Measurements from ENCODE around the gene ANKH. TPM values are rescaled to one million over a fixed set of nuclear protein-coding genes. Genes with fewer than 3 reads are reported as not detected.

The ANKH gene
- total RNA-seq, 2 donors from 2014 or later, result 86.8 to 109 TPM

DNA sequence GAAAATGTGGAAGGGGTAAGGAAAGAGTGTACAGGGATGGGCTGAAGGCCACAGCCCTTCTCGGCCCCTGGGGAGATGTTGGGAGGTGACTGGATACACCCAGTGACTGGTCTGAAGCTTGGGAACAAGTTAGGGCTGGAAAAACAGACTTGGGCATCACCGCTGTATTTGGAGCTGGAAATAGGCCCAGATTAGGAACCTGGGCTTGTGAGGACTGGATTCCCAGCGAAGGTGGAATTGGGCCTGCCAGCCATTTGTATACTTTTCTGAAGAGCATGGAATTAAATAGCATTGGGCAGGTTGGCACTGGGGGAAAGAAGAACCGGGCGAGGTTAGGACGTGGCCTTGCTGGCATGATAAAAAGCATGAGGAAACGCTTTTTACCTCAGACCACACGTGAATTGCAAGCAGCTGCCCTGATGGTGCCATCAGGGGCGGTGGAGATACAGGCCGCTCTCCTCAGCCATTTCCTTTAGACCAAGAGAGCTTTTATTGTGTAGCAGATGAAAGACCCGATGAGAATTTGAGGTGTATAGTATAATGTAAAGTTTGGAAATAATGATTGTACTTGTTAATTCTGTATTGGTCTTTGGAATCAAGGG, 169.2 kb downstream of the ANKH start:
- DNase-seq (no peak), ATAC-seq (no peak)
- peaks cover 63% of the 10 kb centered on the region for H3K4me1 Mint-ChIP-seq
- peak overlapping the region; percentile 98 for H3K27ac Mint-ChIP-seq
- H3K9me3 ChIP-seq (ENCODE audit: control insufficient read depth, low read length, poor library complexity, severe bottlenecking), result no peaks in the 10 kb centered on the region
- peaks cover 9% of the 10 kb centered on the region for H3K36me3 Mint-ChIP-seq (ENCODE audit: low read depth)
- peak overlapping the region; percentile 68 for H3K4me3 Mint-ChIP-seq
- no peaks in the 10 kb centered on the region for H3K27me3 Mint-ChIP-seq

DNA sequence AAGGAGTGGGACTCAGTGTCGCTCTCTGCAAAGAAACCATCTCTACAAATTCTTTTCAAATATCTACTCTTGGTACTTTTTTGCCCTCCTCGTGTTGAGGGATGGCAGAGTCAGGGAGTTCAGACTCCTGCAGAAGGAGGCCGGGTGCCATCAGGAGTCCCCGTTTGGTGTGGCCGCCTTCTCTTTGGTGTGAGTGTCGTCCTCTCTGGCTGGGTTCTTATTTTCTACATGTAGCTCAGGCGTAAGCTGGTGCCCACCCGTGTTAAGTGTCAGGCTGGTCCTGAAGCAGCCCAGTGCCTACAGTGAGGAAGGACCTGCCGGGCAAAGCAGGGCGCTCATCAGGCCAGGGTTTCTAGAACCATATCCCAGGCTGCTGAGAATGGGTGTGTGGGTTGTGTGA, 170.0 kb downstream of the ANKH start:
- peaks cover 7% of the 10 kb centered on the region for H3K36me3 Mint-ChIP-seq (ENCODE audit: low read depth)
- H3K4me3 Mint-ChIP-seq, result peak overlapping the region; percentile 68
- DNase-seq (no peak), ATAC-seq (no peak)
- peak overlapping the region; percentile 98 for H3K27ac Mint-ChIP-seq
- peaks cover 58% of the 10 kb centered on the region for H3K4me1 Mint-ChIP-seq
- no peaks in the 10 kb centered on the region for H3K9me3 ChIP-seq (ENCODE audit: control insufficient read depth, low read length, poor library complexity, severe bottlenecking)
- H3K27me3 Mint-ChIP-seq, result no peaks in the 10 kb centered on the region

- Mint-ChIP-seq H3K27me3 (no peaks in the 10 kb centered on the region), H3K27ac (peak overlapping the region; percentile 98), H3K4me3 (peak overlapping the region; percentile 55), H3K36me3 (ENCODE audit: low read depth) (peaks cover 12% of the 10 kb centered on the region), H3K4me1 (peaks cover 59% of the 10 kb centered on the region)
- H3K9me3 ChIP-seq (ENCODE audit: control insufficient read depth, low read length, poor library complexity, severe bottlenecking), result no peaks in the 10 kb centered on the region
- ATAC-seq (peak; percentile 46), DNase-seq (no peak)
Measured at GRCh38 chr5:14700478-14701436, 170.8 kb downstream of the ANKH start.

- H3K36me3 Mint-ChIP-seq (ENCODE audit: low read depth), result peaks cover 12% of the 10 kb centered on the region
- peaks cover 54% of the 10 kb centered on the region for H3K4me1 Mint-ChIP-seq
- H3K27ac Mint-ChIP-seq, result no peak overlapping the region
- H3K4me3 Mint-ChIP-seq, result no peak overlapping the region
- H3K27me3 Mint-ChIP-seq, result no peaks in the 10 kb centered on the region
- H3K9me3 ChIP-seq (ENCODE audit: control insufficient read depth, low read length, poor library complexity, severe bottlenecking), result no peaks in the 10 kb centered on the region
- ATAC-seq (no peak), DNase-seq (no peak)
Measured at GRCh38 chr5:14699807-14700400, 171.7 kb downstream of the ANKH start.

- no peaks in the 10 kb centered on the region for H3K9me3 ChIP-seq (ENCODE audit: control insufficient read depth, low read length, poor library complexity, severe bottlenecking)
- no peaks in the 10 kb centered on the region for H3K27me3 Mint-ChIP-seq
- ATAC-seq (no peak), DNase-seq (no peak)
- no peak overlapping the region for H3K27ac Mint-ChIP-seq
- H3K4me3 Mint-ChIP-seq, result no peak overlapping the region
- peaks cover 12% of the 10 kb centered on the region for H3K36me3 Mint-ChIP-seq (ENCODE audit: low read depth)
- H3K4me1 Mint-ChIP-seq, result peaks cover 50% of the 10 kb centered on the region
Measured at GRCh38 chr5:14699159-14699558, 172.4 kb downstream of the ANKH start.

DNA sequence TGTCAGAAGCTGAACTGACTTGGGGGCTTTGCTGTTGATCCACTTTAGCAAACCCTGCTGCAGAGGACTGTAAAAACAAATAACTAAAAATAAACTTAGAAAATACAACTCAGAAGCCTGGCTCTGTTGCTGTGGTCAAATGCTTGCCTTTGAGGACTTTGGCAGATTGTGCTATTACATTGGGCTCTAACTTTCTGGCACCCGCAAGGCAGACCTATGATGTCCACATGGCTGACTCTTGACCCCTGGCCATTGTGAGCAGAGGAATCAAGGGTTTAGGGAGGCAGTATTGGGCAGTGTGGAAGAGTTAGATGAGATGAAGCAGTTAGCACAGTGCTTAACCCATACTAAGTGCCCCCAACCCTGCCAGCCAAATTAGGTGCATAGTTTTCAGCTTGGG, 173.1 kb downstream of the ANKH start:
- Mint-ChIP-seq H3K4me1 (peaks cover 43% of the 10 kb centered on the region), H3K27ac (peak overlapping the region; percentile 11), H3K36me3 (ENCODE audit: low read depth) (peaks cover 11% of the 10 kb centered on the region), H3K27me3 (no peaks in the 10 kb centered on the region), H3K4me3 (no peak overlapping the region)
- ATAC-seq, result no peak
- H3K9me3 ChIP-seq (ENCODE audit: control insufficient read depth, low read length, poor library complexity, severe bottlenecking), result no peaks in the 10 kb centered on the region
- no peak for DNase-seq

DNA sequence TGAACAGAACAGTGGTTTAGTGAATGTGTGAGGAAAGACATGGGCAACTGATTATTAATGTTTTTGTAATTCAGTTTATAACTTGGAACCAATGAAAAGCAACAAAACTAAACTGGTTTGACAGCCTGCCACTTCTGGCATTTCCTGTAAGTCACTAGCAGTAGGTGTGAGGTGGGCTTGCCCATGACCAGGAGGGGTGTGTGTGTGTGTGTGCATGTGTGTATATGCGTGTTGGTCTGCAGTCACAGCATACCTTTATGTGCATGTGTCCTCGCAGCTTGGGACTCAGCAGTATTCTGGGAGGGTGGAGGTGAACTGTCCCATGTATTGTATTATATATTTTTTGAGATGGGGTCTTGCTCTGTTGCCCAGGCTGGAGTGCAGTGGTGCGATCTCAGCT, 174.7 kb downstream of the ANKH start:
- peaks cover 9% of the 10 kb centered on the region for H3K36me3 Mint-ChIP-seq (ENCODE audit: low read depth)
- H3K4me1 Mint-ChIP-seq, result peaks cover 31% of the 10 kb centered on the region
- ATAC-seq (no peak), DNase-seq (no peak)
- peak overlapping the region; percentile 37 for H3K27ac Mint-ChIP-seq
- H3K9me3 ChIP-seq (ENCODE audit: control insufficient read depth, low read length, poor library complexity, severe bottlenecking), result no peaks in the 10 kb centered on the region
- no peak overlapping the region for H3K4me3 Mint-ChIP-seq
- H3K27me3 Mint-ChIP-seq, result no peaks in the 10 kb centered on the region

GRCh38 chr5:14696057-14696456, 175.5 kb downstream of the ANKH start:
- Mint-ChIP-seq H3K4me3 (no peak overlapping the region), H3K4me1 (peaks cover 23% of the 10 kb centered on the region), H3K27me3 (no peaks in the 10 kb centered on the region), H3K36me3 (ENCODE audit: low read depth) (peaks cover 7% of the 10 kb centered on the region), H3K27ac (peak overlapping the region; percentile 37)
- ATAC-seq (no peak), DNase-seq (no peak)
- H3K9me3 ChIP-seq (ENCODE audit: control insufficient read depth, low read length, poor library complexity, severe bottlenecking), result no peaks in the 10 kb centered on the region

GRCh38 chr5:14695152-14695551, 176.4 kb downstream of the ANKH start:
- no peaks in the 10 kb centered on the region for H3K9me3 ChIP-seq (ENCODE audit: control insufficient read depth, low read length, poor library complexity, severe bottlenecking)
- DNase-seq (no peak), ATAC-seq (no peak)
- H3K36me3 Mint-ChIP-seq (ENCODE audit: low read depth), result peaks cover 11% of the 10 kb centered on the region
- no peak overlapping the region for H3K4me3 Mint-ChIP-seq
- H3K27me3 Mint-ChIP-seq, result no peaks in the 10 kb centered on the region
- peaks cover 19% of the 10 kb centered on the region for H3K4me1 Mint-ChIP-seq
- H3K27ac Mint-ChIP-seq, result no peak overlapping the region

- DNase-seq (no peak), ATAC-seq (no peak)
- Mint-ChIP-seq H3K27ac (no peak overlapping the region), H3K36me3 (ENCODE audit: low read depth) (peaks cover 15% of the 10 kb centered on the region), H3K4me3 (no peak overlapping the region), H3K4me1 (peaks cover 11% of the 10 kb centered on the region), H3K27me3 (no peaks in the 10 kb centered on the region)
- no peaks in the 10 kb centered on the region for H3K9me3 ChIP-seq (ENCODE audit: control insufficient read depth, low read length, poor library complexity, severe bottlenecking)
Measured at GRCh38 chr5:14693070-14693469, 178.5 kb downstream of the ANKH start.

- H3K27me3 Mint-ChIP-seq, result no peaks in the 10 kb centered on the region
- peak overlapping the region; percentile 79 for H3K27ac Mint-ChIP-seq
- H3K9me3 ChIP-seq (ENCODE audit: control insufficient read depth, low read length, poor library complexity, severe bottlenecking), result no peaks in the 10 kb centered on the region
- H3K4me3 Mint-ChIP-seq, result no peak overlapping the region
- peaks cover 4% of the 10 kb centered on the region for H3K4me1 Mint-ChIP-seq
- peaks cover 12% of the 10 kb centered on the region for H3K36me3 Mint-ChIP-seq (ENCODE audit: low read depth)
- ATAC-seq (no peak), DNase-seq (no peak)
Measured at GRCh38 chr5:14687023-14687665, 184.4 kb downstream of the ANKH start.

DNA sequence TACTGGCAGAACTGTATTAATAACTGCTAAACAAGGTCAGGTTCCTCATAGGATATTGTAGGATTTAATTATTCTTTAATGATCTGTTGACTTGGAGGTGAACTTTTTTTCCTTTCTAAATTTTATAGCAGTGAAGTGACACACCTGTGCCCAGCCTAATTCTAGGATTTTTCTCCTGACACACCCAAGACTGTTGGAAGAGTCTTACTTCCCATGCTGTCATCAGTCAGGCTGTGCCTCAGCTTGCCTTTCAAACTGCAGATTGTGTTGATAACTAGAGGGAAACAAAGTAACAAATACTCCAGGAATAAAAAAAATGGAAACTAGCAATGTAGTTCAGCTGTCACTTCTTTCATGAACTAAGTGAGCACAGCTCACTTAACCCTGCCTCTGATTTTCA, 185.1 kb downstream of the ANKH start:
- ATAC-seq, result no peak
- Mint-ChIP-seq H3K4me1 (peaks cover 4% of the 10 kb centered on the region), H3K27me3 (no peaks in the 10 kb centered on the region), H3K36me3 (ENCODE audit: low read depth) (peaks cover 12% of the 10 kb centered on the region), H3K27ac (peak overlapping the region; percentile 79), H3K4me3 (no peak overlapping the region)
- DNase-seq, result no peak
- H3K9me3 ChIP-seq (ENCODE audit: control insufficient read depth, low read length, poor library complexity, severe bottlenecking), result no peaks in the 10 kb centered on the region

GRCh38 chr5:14685757-14686156, 185.8 kb downstream of the ANKH start:
- ATAC-seq, result peak; percentile 85
- Mint-ChIP-seq H3K4me3 (peak overlapping the region; percentile 83), H3K27me3 (no peaks in the 10 kb centered on the region), H3K27ac (peak overlapping the region; percentile 79), H3K36me3 (ENCODE audit: low read depth) (peaks cover 12% of the 10 kb centered on the region), H3K4me1 (peaks cover 4% of the 10 kb centered on the region)
- no peaks in the 10 kb centered on the region for H3K9me3 ChIP-seq (ENCODE audit: control insufficient read depth, low read length, poor library complexity, severe bottlenecking)
- no peak for DNase-seq

Data from T-helper 17 cell (primary cell).